Lung (tissue), 14 donors: ENCODE measurements around the gene GOLGA6L1. TPM values are rescaled to one million over a fixed set of nuclear protein-coding genes. Genes with fewer than 3 reads are reported as not detected.
"Not testable (repeated sequence)": the region's sequence is repeated elsewhere in the genome, so short reads cannot be mapped to it uniquely, and the experiment has no call there.

Source experiments
- ATAC-seq: fragments of 200-7000 bp; cut with Tn5 transposase; one replicate; pipeline ENCODE4 v1.9.1; 2020; ENCODE audit warnings: moderate number of reproducible peaks; ENCODE audit not compliant: insufficient read depth, low FRiP score
- DNase-seq, 3 donors: peaks; one replicate each; pipeline ENCODE4 v3.0.0-alpha.2; 2013 to 2017
- H3K27ac ChIP-seq, 2 donors: one replicate each; pipeline ENCODE4 v1.5.1; 2013; ENCODE audit warnings: mild to moderate bottlenecking in 2 of 2, moderate library complexity in 2 of 2, control low read depth in 1 of 2, inconsistent platforms in 1 of 2, low read depth in 1 of 2, low read length in 1 of 2
- H3K27me3 ChIP-seq, 3 donors: one replicate each; pipeline ENCODE4 v1.5.1; 2013; ENCODE audit warnings: low read length in 2 of 3; ENCODE audit not compliant: control insufficient read depth in 3 of 3, insufficient read depth in 3 of 3
- H3K36me3 ChIP-seq, 4 donors: one replicate each; pipeline ENCODE4 v1.5.1; 2013; ENCODE audit warnings: low read length in 4 of 4, mild to moderate bottlenecking in 1 of 4, moderate library complexity in 1 of 4; ENCODE audit not compliant: control insufficient read depth in 4 of 4, insufficient read depth in 4 of 4
- H3K4me1 ChIP-seq, 5 donors: one replicate each; pipeline ENCODE4 v1.5.1; 2013; ENCODE audit warnings: low read length in 5 of 5, mild to moderate bottlenecking in 2 of 5, moderate library complexity in 1 of 5; ENCODE audit not compliant: control insufficient read depth in 5 of 5, insufficient read depth in 5 of 5
- H3K4me3 ChIP-seq: one replicate; pipeline ENCODE4 v1.5.1; 2013; ENCODE audit warnings: mild to moderate bottlenecking, control low read depth, moderate library complexity
- H3K9ac ChIP-seq, 2 donors: one replicate each; pipeline ENCODE4 v1.5.1; 2013; ENCODE audit warnings: low read length in 2 of 2, control low read depth in 1 of 2; ENCODE audit not compliant: insufficient read depth in 1 of 2
- H3K9me3 ChIP-seq, 4 donors: one replicate each; pipeline ENCODE4 v1.5.1; 2013; ENCODE audit warnings: low read length in 3 of 4, mild to moderate bottlenecking in 1 of 4, moderate library complexity in 1 of 4; ENCODE audit not compliant: control insufficient read depth in 4 of 4, insufficient read depth in 3 of 4
- WGBS, 2 donors: extraction: QIAGEN DNeasy Blood & Tissue Kit; methylation state at CpG; one replicate each; pipeline ENCODE4 v1.1.7; 2013; 5-methylcytosine and 5-hydroxymethylcytosine counted together
- long read RNA-seq, 5 donors: transcript quantifications; one replicate each; lab custom pipeline, GENCODE V29; 2026
- polyA plus RNA-seq, 2 donors: library from polyadenylated mRNA; stranded (reverse); fragments of 200-250 nt; gene quantifications; one replicate each; pipeline ENCODE4 v1.2.1, GENCODE V29; 2013
- total RNA-seq, 2 donors: library from RNA; depleted of rRNA in 1 of 2; stranded (reverse); fragments of >200 nt in 1 of 2; gene quantifications; one replicate each; pipeline ENCODE4 v1.2.1, GENCODE V29; 2014 to 2021
- donor health status: Bipolar disorder and iron deficiency.
- donor health status: healthy.
- donor health status: DM: yes; HTN: yes; CAD: no.

GOLGA6L1 gene
- not detected for total RNA-seq
- polyA plus RNA-seq: not detected
- long read RNA-seq, donor 1: 0 reads
- long read RNA-seq, donor 2: 0 reads
- long read RNA-seq, donor 3: 0 reads
- long read RNA-seq, donor 4: 0 reads
- long read RNA-seq, donor 5: 0 reads

GRCh38 chr15:23136722-23137121 lies at the start of gene GOLGA6L1:
Gene GOLGA6L1, minus strand, starts transcription at chr15:23136822. Its CDS starts 91 bp downstream, at chr15:23136731.
- not testable (repeated sequence) for H3K27me3 ChIP-seq, H3K4me1 ChIP-seq, H3K36me3 ChIP-seq, DNase-seq, H3K9me3 ChIP-seq, H3K27ac ChIP-seq, H3K4me3 ChIP-seq, H3K9ac ChIP-seq, ATAC-seq
- WGBS, 2 donors: no CpG with 5 or more reads among the region's 7 CpGs

GRCh38 chr15:23181201-23181600 lies 44.6 kb upstream of the GOLGA6L1 start:
- ATAC-seq, DNase-seq: not testable (repeated sequence)
- WGBS, 2 donors: 84 to 92% methylated on average over 11 of the region's 11 CpGs

GRCh38 chr15:23180547-23180927 lies 43.9 kb upstream of the GOLGA6L1 start:
- not testable (repeated sequence) for H3K4me1 ChIP-seq, ATAC-seq, H3K27ac ChIP-seq, H3K4me3 ChIP-seq, H3K9ac ChIP-seq, H3K27me3 ChIP-seq, H3K36me3 ChIP-seq, DNase-seq, H3K9me3 ChIP-seq
- WGBS, 2 donors: 86 to 87% methylated on average over 15 to 16 of the region's 16 CpGs

More at GRCh38 chr15:23181201-23181600, 44.6 kb upstream of the GOLGA6L1 start:
- H3K27me3 ChIP-seq, H3K9ac ChIP-seq, H3K27ac ChIP-seq, H3K36me3 ChIP-seq, H3K4me1 ChIP-seq, H3K9me3 ChIP-seq, H3K4me3 ChIP-seq: not testable (repeated sequence)

- not testable (repeated sequence) for ATAC-seq, H3K4me1 ChIP-seq, H3K36me3 ChIP-seq, H3K9ac ChIP-seq, H3K27ac ChIP-seq, H3K9me3 ChIP-seq, H3K27me3 ChIP-seq, H3K4me3 ChIP-seq
- DNase-seq: peak; percentile 0 to 13 (median 2)
- WGBS, 2 donors: 17 to 25% methylated on average over 44 to 51 of the region's 67 CpGs
These were observed 43.3 kb upstream of the GOLGA6L1 start for GRCh38 chr15:23179768-23180546.

GRCh38 chr15:23176683-23177082 lies 40.1 kb upstream of the GOLGA6L1 start:
- not testable (repeated sequence) for H3K27me3 ChIP-seq, H3K4me1 ChIP-seq, ATAC-seq, DNase-seq, H3K9ac ChIP-seq, H3K27ac ChIP-seq, H3K4me3 ChIP-seq, H3K9me3 ChIP-seq, H3K36me3 ChIP-seq
- 90 to 92% methylated on average over 15 to 17 of the region's 20 CpGs for WGBS, 2 donors

- WGBS, 2 donors: 96% methylated on average over 14 of the region's 19 CpGs
- not testable (repeated sequence) for H3K9ac ChIP-seq, H3K36me3 ChIP-seq, ATAC-seq, DNase-seq, H3K4me1 ChIP-seq, H3K4me3 ChIP-seq, H3K27ac ChIP-seq, H3K9me3 ChIP-seq, H3K27me3 ChIP-seq
These were observed 39.0 kb upstream of the GOLGA6L1 start for GRCh38 chr15:23175606-23176005.

- H3K9me3 ChIP-seq, H3K36me3 ChIP-seq, DNase-seq, ATAC-seq, H3K27me3 ChIP-seq, H3K9ac ChIP-seq, H3K4me3 ChIP-seq, H3K4me1 ChIP-seq, H3K27ac ChIP-seq: not testable (repeated sequence)
- 79 to 84% methylated on average over 4 to 5 of the region's 11 CpGs for WGBS, 2 donors
These were observed 38.1 kb upstream of the GOLGA6L1 start for GRCh38 chr15:23174609-23175140.

GRCh38 chr15:23132787-23133186 lies 3.8 kb downstream of the GOLGA6L1 start:
- not testable (repeated sequence) for H3K27ac ChIP-seq, H3K9me3 ChIP-seq, H3K36me3 ChIP-seq, DNase-seq, H3K9ac ChIP-seq, H3K4me3 ChIP-seq, ATAC-seq, H3K4me1 ChIP-seq, H3K27me3 ChIP-seq
- 90 to 92% methylated on average over 3 of the region's 6 CpGs for WGBS, 2 donors
